GM19452 (cell line): ENCODE results near the gene DCXR.

Source experiments
- ATAC-seq: cut with Tn5 transposase; IDR thresholded peaks from one replicate; pipeline ENCODE4 v1.9.1; 2021; ENCODE audit not compliant: unreplicated experiment

The DCXR gene

DNA sequence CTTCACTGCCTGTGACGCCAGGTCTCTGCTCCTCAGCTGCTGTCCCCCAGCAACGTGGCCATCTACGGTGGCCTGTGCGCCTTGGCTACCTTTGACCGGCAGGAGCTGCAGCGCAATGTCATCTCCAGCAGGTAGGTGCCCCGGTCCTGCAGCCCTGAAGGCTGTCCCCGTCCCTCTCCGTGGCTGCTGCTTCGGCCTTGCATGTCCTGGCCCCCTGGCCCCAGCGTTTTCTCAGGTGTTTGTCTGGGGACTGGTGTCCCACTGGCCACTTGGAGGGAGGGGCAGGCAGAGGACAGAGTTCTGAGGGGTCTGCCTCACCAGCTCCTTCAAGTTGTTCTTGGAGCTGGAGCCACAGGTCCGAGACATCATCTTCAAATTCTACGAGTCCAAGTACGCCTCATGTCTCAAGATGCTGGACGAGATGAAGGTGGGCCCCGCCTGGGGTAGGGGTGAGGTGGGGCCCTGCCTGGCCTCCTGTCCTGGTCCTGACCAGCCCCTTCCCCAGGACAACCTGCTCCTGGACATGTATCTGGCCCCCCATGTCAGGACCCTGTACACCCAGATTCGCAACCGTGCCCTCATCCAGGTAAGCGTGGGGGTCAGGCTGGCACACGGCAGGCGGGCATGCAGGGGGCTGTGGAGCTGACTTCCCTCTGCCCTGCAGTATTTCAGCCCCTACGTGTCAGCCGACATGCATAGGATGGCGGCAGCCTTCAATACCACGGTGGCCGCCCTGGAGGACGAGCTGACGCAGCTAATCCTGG, 18.6 kb upstream of the DCXR start:
- no peak for ATAC-seq

GRCh38 chr17:82055023-82055964, 17.8 kb upstream of the DCXR start:
- ATAC-seq, result no peak

DNA sequence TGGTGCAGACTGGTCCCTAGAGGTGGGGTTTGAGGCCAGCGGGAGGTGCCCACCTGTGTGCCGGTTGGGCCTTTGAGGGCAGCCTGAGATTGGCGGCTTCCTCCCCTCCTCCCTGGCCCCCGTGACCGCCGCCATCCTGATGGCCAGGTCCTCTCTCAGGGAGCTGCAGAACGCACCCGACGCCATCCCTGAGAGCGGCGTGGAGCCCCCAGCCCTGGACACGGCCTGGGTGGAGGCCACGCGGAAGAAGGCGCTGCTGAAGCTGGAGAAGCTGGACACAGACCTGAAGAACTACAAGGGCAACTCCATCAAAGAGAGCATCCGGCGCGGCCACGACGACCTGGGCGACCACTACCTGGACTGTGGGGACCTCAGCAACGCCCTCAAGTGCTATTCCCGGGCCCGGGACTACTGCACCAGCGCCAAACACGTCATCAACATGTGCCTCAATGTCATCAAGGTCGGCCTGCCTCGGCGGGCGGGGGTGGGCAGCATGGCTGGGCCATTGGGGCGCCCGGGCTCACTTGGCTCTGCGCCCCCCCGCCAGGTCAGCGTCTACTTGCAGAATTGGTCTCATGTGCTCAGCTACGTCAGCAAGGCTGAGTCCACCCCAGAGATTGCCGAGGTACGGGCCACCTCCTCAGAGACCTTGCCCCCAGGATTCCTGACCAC, 17.0 kb upstream of the DCXR start:
- no peak for ATAC-seq

- ATAC-seq, result no peak
These were observed 16.2 kb upstream of the DCXR start for GRCh38 chr17:82053556-82054263.

GRCh38 chr17:82053130-82053529, 15.6 kb upstream of the DCXR start:
- no peak for ATAC-seq

DNA sequence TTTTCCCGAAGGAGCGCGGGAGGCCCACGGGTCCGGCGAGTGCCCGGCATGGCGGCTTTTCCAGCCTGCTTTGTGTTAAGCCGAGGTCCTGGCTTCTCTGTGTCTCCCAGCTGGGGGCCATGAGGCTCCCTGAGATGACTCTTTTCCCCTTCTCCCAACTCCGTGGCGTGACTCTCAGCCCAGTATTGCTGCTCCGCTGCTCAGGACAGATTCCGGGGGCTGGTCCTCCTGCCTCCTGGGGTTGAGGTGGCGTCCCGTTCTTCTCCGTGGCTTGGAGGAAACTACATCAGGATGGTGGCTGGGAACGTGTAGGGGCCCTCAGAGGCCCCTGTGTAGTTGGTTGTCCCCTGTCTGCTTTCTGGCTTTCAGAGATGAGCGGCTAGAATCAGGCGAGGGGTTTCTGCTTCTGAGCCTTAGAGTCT, 15.2 kb upstream of the DCXR start:
- no peak for ATAC-seq

- ATAC-seq, result peak; percentile 62
These were observed 14.5 kb upstream of the DCXR start, which contains the start of the genes GPS1 and RFNG for GRCh38 chr17:82051776-82052637. Gene GPS1 (plus strand): TSS chr17:82051898. CDS start chr17:82051932, 34 bp downstream. Gene RFNG (minus strand): TSS chr17:82051811. CDS start chr17:82051766, 45 bp downstream.

DNA sequence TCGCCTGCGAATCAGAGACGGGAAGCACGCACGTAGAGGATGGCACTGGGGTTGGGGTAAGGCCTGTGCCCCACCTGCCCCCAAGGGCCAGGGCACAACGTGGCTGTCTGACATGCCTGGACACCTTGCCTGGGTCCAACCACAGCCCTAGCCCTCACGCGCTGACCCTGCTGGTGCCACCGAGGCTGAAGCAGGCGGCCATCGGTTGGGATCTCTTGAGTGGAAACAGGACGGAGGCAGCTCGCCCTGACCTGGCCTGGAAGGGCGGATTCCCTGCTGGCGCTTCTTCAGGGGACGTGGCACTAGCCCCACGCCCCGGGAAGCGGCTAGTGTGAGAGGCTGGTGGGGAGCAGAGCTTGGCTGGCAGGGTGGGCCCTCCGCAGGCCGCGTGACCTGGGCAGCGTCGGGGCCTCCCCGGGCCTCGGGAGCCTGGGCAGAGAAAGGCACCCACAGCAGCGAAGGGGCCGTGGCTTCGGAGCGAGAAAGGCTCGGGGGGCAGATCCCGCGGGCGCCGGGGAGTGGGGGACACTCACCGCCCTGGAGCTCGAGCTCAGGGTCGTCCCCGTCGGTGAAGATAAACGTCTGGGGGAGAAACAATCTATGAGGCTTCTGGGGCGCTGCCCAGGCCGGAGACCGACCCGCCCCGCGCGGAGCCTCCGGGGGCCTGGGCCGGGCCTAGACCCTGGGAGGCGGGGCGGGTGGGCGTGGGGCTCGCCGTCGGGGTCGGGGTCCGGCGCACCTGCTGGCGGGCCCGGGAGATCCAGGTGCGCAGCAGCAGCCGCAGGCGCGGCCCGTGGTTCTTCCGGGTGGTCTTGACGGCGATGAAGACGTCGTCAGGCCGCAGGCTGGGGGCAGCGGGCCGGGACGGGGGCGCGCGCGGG, 13.5 kb upstream of the DCXR start:
- peak; percentile 8 for ATAC-seq

DNA sequence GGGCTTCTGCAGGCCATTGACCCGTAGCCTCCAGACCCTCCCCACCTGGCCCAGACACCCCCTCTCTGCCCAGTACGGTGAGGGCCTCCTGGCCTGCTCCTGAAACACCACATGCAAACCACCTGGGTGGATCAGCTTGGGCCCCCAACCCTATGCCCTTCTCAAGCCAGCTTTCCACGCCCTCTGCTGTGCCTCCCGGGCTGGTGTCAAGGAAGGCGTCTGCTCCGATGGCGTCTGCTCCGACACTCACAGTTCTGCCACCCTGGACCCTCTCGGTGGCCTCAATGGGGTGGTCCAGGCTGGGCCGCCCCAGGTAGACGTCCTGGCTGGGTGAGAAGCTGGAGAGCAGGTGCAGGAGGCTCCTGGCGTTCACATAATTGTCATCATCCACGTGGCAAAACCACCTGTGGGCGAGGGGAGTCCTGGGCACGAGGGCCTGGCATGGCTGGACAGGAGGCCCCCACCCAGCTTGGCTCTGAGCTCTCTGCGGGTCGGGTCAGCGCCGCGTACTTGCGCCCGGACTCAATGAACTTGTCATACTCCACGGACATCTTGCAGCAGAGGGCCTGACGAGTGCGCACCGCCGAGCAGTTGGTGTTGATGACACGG, 12.8 kb upstream of the DCXR start:
- ATAC-seq, result no peak

- ATAC-seq, result no peak
These were observed 12.0 kb upstream of the DCXR start for GRCh38 chr17:82049521-82049971.

DNA sequence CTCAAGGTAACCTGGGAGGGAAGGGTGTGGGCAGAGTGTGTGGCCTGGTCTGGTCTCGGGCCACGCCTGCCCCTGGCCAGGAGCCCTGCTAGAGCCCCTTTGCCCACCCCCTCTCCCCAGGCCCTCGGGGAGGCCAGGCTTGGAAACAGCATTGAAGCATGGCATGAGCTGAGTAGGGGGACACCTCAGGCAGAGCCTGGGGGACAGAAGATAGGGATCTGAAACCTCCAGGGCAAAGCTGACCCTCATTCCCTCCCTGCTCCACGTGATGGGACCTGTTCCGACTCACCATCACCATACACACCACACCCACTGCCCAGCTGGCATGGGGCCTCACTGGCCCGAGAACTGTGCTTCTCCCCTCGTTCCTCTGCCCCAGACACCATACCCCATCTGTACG, 11.6 kb upstream of the DCXR start:
- no peak for ATAC-seq

- ATAC-seq, result no peak
These were observed 11.1 kb upstream of the DCXR start for GRCh38 chr17:82048571-82048971.

DNA sequence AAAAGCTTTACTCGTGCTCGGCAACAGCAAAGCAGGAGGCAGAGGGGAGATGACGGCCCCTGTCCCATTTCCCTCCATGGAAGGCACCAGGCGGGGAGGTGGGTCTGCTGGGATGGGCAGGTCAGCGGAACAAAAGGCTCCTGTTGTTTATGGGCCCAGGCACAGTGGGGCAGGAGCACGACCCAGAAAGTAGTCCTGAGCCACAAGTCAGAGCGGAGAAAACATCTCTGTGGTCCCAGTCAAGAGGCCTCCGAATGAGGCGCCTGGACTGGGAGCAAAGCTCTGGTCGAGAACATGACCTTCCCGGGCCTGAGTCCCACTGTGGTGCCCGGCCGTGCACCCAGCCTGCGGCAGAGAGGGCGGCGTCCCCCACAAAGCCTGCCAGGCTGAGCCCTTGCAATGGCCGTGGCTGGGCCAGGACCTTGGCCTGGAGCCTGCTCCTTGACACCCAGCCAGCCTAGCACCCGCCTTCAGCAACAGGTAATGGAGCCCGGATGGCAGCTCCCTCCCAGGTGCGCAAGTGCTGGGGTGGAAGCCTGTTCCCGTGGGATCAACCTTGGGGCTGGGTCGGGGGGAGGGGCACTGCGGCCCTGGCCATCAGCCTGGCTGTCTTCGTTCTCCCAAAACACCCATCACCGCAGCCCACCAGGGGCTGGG, 10.5 kb upstream of the DCXR start:
- no peak for ATAC-seq

DNA sequence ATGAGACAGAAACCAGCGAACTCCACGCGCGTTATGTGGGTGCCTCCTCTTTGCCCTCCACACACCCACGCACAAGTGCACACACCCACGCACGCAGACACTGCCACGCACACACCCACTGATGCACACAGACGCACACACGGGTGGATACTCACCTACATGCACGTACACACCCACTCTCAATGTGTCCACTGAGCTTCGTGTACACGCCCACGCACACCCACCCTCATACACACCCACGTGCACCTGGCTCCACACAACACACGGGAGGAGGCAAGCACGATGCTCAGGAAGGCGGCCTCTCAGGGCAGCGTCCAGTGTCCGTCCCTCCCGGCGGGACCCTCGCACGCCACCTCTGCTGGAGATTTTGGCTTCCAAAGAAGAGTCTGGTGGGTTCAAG, 9.9 kb upstream of the DCXR start:
- ATAC-seq, result no peak

DNA sequence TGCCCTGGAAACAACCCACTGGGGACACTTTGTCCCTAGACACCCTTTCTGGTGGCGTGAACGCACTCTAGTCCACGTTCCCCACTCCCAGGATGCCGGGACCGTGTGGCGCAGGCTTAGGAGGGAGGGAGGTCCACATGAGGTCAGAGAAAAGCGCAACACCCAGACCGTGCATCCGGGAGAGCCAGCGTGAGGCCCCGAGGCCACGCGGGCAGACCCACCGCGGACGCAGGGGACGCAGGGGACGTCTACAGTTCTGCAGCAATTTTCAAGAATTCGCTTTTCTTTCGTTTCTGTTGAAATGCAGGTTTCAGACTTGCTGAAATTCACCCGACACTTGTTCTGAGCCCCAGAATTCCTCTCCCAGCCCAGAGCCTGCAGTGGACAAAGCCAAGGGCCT, 9.4 kb upstream of the DCXR start:
- ATAC-seq, result no peak

DNA sequence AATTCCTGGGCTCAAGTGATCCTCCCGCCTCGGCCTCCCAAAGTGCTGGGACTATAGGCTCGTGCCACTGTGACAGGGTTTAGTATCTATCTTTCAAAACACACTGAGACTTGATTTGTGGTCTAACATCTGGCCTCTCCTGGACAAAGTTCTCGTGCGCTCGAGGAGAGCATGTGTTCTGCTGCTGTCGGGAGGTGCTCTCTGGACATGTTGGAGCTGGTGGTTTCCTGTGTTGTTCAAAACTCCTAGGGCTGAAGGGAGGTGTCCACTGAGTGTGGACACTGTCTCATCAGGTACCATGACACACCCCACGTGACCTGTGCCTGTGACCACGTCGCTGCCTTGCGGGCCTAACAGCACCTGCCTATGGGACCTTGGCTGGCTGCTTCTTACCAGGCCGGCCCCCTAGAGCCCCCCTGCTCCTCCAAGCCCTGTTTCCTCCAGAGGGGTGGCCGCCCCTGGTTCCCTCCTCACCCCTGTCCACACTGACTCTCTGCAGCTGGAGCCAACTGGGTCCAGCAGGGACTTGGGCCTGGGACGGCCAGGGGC, 8.5 kb upstream of the DCXR start:
- no peak for ATAC-seq

DNA sequence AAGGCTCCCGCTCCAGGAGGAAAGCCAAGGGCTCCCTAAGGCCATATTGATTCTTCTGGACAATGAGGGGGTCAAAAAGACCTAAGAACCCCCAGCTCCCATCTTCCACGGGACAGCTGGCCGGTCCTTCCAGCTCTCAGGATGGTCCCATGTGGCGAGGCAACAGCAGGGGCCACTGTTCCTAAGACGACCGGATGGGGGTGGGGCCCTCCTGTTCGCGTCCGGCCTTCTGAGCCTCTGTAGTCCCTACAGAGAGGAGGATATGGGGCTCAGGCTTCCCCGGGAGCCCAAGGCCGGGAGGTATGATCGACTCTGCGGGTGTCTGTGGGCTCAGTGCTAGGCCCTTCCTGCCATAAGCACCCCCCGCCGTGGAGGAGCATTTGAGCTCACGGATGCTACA, 6.0 kb upstream of the DCXR start:
- ATAC-seq, result no peak

GRCh38 chr17:82042649-82043048, 5.2 kb upstream of the DCXR start:
- ATAC-seq, result no peak
